HG03469 (cell line): ENCODE data around the gene TLX2.

Experiments
- ATAC-seq: cut with Tn5 transposase; IDR thresholded peaks from one replicate; pipeline ENCODE4 v1.9.1; 2021; ENCODE audit warnings: mild to moderate bottlenecking, moderate library complexity, moderate number of reproducible peaks; ENCODE audit not compliant: unreplicated experiment

Gene TLX2

DNA sequence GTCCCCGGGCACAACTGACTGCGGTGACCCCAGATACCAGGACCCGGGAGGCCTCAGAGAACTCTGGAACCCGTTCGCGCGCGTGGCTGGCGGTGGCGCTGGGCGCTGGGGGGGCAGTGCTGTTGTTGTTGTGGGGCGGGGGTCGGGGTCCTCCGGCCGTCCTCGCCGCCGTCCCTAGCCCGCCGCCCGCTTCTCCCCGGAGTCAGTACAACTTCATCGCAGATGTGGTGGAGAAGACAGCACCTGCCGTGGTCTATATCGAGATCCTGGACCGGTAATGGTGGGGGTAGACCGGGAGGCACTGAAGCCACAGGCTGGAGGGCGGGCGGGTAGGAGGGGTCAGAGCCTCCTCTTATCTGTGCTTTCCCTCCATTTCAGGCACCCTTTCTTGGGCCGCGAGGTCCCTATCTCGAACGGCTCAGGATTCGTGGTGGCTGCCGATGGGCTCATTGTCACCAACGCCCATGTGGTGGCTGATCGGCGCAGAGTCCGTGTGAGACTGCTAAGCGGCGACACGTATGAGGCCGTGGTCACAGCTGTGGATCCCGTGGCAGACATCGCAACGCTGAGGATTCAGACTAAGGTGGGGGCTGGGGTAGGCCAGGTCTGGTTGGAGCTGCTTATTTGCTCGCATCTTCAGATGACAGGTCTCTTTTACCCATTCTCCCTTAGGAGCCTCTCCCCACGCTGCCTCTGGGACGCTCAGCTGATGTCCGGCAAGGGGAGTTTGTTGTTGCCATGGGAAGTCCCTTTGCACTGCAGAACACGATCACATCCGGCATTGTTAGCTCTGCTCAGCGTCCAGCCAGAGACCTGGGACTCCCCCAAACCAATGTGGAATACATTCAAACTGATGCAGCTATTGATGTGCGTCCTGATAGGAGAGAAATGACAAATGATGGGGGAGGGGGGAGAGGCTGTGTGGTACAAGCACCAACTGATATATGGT lies 16.3 kb downstream of the TLX2 start:
- ATAC-seq, result peak; percentile 17

DNA sequence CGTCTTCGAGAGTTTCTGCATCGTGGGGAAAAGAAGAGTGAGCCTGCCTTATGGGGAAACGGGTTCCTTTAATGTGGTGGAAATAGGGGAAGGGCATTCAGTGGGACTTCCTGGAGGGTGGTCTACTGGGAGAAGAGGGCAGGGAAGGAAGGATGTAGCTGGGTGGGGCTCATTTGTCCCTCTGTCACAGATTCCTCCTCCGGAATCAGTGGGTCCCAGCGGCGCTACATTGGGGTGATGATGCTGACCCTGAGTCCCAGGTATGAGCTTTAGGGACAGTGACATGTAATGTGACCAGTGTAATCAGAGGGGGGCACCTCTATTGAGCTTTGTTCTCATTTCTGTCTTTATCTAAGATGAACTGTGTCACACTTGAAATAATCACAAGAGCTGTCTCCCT lies 17.4 kb downstream of the TLX2 start:
- ATAC-seq, result no peak

DNA sequence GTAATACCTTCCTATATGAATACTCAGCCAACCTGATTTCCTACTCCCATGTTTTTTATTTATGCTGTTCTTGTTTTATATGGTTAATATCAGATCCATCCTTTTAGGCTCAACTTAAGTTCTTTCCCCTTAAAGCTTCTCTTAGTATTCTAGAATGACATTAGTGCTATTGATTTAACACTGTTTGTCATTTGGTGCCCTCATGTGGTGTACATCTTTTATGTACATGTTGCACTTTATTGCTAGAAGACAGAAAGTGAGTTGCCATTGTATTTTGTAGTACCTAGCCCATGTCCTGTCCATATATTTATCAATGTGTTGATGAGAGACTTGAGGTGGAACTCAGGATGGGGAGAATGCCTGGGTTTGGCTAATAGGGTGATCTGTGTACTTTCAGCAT lies 18.0 kb downstream of the TLX2 start:
- ATAC-seq, result no peak

GRCh38 chr2:74533464-74533863 lies 19.2 kb downstream of the TLX2 start:
- ATAC-seq, result no peak

DNA sequence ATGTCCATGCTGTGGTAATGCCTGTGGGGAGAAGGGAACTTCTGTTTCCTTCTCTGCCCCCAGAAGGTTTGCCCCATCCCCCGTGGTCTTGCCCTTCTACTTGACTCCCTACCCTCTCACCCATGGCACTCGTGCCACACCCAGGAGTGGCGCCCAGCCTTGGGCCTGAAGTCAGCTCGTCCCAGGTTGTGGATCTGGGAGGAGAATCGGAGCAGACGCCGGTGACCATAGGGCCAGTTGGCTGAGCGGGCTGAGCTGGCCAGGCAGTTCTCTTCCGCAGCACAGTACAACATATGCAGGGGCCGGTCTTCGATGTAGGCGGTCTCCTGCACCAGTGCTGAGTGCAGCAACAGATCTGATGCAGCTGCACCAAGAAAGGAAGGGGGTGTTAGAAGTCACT lies 20.2 kb downstream of the TLX2 start:
- no peak for ATAC-seq

DNA sequence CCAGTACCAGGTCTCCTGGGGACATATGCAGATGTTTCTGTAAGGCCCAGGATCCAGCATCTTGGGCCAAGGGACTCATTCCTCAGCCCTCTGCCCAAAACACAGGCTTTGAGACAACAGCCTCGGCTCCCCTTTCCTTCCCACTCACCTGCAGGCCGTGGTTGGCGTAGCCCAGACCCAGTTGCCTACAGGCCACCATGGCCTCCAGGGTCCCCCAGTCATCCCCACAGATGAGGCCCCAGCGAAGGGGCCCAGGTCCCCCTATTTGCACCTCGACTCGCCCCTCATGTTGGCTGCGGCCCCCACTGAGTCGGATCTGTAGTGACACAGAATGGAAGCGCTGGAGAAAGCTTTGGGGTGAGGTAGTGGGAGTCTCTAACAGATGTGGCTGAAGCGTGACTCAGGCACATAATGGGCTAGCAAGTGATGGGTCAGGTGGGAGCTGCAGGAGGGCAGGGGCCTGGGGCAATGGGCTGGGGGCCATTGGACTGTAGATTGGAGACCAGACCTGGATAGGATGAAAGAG lies 21.3 kb downstream of the TLX2 start:
- ATAC-seq, result no peak

- ATAC-seq, result no peak
These were observed 22.1 kb downstream of the TLX2 start for GRCh38 chr2:74536166-74536950.

- no peak for ATAC-seq
These were observed 22.9 kb downstream of the TLX2 start for GRCh38 chr2:74537140-74537539.

GRCh38 chr2:74538881-74539339 lies 24.7 kb downstream of the TLX2 start:
- no peak for ATAC-seq

GRCh38 chr2:74540291-74540690 lies 26.0 kb downstream of the TLX2 start:
- no peak for ATAC-seq

DNA sequence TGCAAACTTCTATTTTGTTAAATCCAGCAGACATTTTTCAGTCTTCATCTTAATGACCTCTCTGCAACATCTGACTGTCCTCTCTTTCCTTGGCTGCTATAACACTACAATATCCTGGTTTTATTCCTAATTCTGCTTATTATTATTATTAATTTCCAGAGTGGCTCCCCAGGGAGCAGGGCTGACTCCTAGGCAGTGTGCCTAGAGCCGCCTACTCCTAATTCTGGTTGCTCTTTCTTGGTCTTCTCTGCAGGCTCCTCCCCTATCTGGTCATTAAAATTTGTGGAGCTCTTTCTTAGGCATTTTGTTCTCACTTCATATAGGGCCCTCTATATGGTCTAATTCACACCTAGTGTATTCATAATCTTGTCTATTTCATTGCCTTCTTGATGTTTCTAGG lies 28.7 kb downstream of the TLX2 start:
- ATAC-seq, result no peak

DNA sequence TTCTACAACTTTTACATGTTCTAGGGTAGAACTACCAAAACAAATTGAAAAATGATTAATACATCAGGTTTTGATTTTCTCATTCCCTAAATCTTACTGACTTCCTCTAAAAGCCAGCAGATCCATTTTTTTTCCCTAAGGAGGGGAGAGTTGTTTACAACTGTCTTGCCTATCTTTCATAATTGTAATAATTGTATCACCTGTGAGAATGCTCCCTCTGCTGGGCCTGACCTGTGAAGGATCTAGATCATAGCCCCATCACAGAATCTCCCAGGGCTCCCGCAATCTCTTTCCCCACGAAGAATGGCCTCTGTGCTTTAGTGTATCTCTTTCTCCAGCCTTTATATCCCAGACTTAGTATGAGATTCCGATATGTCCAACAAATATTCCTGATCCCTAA lies 30.4 kb downstream of the TLX2 start:
- no peak for ATAC-seq

DNA sequence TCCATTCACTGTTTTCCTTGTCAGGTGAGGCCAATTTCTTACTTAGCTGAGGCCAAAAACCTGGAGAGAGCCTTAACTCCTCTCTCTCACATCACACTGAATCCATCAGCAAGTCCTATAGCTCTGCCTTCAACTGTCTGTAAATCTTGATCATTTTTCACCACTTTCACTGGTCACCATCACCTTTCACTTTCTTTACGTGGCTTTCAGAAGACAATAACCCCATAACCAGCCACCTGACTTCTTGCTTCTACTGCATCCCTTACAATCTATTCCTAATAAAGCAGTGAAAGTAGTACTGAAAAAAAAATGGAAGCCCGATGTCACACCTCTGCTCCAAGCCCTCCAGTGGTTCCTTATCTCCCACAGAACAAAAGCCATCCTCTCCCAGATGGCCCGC lies 31.8 kb downstream of the TLX2 start:
- no peak for ATAC-seq

DNA sequence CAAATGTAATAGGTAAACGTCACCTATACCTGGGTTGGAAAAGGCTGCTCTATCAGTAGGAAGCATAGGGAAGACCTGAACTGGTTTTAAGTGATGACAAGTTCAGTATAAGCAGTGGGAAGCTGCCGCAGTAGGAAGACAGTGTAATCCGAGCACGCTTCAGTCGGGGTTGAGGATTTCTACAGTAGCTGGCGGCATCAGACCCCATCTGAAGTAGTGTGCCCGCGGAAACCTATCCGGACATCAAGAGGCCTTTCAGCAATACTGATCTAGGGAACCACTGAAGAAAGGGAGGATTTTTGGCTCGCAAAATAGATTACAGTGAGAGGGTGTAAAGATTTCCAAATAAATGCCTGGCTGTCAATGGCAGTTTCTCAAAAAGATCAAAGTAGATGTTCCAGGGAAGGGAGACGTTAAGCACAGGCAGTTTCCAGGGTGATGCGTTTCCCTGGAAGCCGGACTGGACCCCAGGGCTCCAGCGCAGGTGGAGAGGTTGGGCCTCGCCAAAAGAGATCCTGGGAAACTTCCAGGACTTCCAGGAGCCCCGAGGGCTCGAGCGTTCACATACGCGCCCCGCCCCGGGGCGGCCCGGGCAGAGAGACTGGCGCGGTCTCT lies 34.1 kb downstream of the TLX2 start:
- no peak for ATAC-seq

DNA sequence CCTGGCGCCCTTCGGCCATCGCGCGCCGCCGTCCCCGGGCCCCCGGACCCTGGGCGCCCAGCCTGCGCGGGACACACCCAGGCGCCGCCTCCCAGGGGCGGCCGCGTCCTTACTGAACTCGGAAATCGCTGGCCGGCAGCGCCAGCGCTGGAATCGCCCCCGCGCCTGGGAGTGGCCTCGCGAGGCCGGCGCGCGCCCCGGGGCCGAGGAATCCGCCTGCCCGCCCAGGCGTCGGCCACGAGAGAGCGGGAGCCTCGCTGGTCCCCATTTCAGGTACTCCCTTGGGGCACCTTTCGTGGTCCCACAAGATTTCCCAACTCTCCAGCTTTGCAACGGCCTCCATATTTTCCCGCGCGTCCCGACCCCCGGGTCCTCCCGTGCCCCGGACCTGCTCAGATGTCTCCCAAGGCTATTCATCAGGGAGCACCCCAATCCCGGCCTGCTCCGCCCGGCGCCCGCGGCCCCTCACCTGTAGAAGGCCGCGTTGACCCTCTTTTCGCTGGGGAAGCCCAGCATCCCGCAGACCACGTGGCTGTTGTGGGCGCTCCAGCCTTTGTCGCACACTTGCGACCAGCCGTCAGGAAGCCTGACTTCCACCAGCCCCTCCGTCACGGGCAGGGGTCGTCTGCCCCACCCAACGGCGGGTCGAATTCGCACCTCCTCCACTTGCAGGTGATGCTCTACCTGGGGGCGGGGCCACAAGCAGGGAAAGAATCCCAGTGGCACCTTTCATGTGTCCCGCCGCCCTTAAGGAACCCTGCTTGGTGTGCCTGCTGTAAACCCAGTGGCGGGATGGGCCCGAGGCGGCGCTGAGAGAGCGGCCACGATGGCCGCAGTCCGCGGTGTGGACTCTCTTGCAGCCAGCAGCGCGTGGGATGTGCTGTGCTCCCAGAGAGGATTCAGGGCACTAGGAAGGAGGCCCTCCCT lies 34.9 kb downstream of the TLX2 start:
- no peak for ATAC-seq

DNA sequence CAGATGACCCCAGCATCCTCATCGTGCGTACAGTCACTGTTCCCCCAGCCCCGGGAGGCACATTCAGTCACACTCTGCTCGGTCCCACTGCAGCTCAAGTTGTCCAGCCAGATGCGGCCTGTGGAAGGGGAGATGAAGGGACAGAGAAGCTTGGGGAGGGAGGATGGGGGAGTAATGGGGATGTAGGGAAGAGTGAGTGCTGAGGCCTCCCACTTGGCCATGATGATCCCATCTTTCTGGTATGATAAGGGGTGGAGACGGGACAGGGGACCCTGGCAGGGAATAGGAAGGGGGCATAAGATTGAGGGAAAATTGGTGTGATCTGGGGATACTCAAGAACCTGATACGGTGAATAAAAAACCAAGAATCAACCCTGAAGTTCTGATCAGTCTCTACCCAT lies 36.0 kb downstream of the TLX2 start:
- ATAC-seq, result no peak

DNA sequence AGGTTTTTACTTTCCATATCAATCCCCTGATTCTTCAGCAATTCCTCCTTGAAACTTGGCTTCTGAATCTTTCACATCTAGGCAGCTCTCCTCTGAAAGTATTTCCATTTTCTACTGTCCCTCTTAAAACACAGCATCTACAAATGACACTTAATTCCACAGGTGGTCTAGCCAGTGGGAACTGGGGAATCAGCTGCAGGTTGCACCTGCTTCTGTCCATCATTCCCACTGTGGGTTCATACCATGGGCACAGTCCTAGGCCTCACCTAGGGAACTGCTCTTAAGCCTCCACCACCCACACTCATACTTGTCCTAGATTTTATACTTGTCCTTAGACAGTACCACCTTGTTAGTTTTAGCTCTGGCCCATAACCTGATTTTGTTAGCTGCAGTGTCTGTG lies 37.3 kb downstream of the TLX2 start:
- no peak for ATAC-seq

DNA sequence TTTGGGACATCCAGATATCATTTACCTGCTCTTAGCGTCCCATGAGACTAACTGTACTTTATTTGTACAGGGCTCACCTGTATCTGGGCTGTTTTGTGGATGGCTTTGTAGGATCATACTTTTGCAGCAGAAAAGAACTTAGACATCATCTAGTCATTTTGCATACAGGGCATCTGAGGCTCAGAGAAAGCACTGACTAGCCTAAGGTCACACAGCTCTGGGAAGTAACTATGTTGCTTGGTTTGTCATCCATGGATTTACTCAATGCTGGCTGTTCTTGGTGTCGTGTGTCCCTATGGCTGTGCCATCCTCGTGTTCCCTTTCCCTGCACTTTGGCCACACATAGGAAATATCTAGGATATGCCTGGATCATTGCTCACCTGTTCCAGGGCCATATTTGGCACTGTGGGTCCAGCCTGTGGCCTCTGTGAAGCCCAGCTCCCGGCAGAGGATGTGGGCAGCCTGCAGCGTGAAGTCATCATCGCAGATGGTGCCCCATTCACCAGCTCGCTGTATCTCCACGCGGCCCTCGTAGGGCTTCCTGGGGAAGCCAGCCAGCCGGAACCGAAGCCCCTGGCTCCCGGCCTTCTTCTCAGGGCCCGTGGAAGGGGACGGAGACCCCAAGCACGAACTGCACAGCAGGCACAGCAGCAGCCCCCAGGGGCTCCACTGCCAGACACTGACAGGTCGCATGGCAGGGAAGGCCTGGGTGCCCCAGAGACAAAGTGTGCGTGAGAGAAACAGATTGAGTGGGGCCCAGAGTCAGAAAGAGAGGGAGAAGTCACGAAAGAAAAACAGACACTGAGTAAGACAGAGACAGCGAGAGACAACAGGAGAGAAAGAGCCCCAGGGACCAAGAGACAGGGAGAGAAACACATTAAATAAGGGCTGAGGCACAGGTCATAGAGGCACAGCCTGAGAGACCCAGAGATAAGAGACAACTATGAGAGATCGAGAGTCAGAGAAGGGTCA lies 38.0 kb downstream of the TLX2 start:
- no peak for ATAC-seq
